Stomach (tissue), 9 donors: Measurements from ENCODE around the gene ITIH1. TPM values are rescaled to one million over a fixed set of nuclear protein-coding genes. Genes with fewer than 3 reads are reported as not detected.

Experiments
- DNase-seq, 2 donors: peaks; one replicate each; pipeline versions ENCODE4 v3.0.0 to v3.0.0-alpha.2; 2013 to 2019
- H3K27ac ChIP-seq, 5 donors: fragments of 200-600 bp in 4 of 5; sonication (generic) in 4 of 5; one replicate each; pipeline ENCODE4 v1.5.1; 2013 to 2019; ENCODE audit warnings: mild to moderate bottlenecking in 1 of 5, moderate library complexity in 1 of 5
- H3K27me3 ChIP-seq, 3 donors: fragments of 200-600 bp; sonication (generic); one replicate each; pipeline ENCODE4 v1.5.1; 2017 to 2019; ENCODE audit warnings: mixed run types in 1 of 3
- H3K36me3 ChIP-seq, 4 donors: fragments of 200-600 bp; sonication (generic); 1 replicate in 3 of 4; 2 replicates in 1 of 4; pipeline ENCODE4 v1.5.1; 2016 to 2019
- H3K4me1 ChIP-seq, 4 donors: fragments of 200-600 bp; sonication (generic); one replicate each; pipeline ENCODE4 v1.5.1; 2016 to 2019
- H3K4me3 ChIP-seq, 4 donors: fragments of 200-600 bp; sonication (generic) in 3 of 4; one replicate each; pipeline ENCODE4 v1.5.1; 2016 to 2019; ENCODE audit warnings: mild to moderate bottlenecking in 1 of 4
- H3K9me3 ChIP-seq, 4 donors: fragments of 200-600 bp; sonication (generic); one replicate each; pipeline ENCODE4 v1.5.1; 2016 to 2019
- CTCF ChIP-seq, 7 experiments: fragments of 450-650 bp in 4 of 7; fragments of 200-600 bp in 3 of 7; sonication (generic) in 3 of 7; IDR thresholded peaks; one replicate each; pipeline ENCODE4 v1.5.1; 2016 to 2019; ENCODE audit warnings: antibody characterized with exemption in 7 of 7, control low read depth in 2 of 7, mild to moderate bottlenecking in 1 of 7
- EP300 ChIP-seq: sonication (generic); formaldehyde crosslinking; IDR thresholded peaks from one replicate; pipeline ENCODE4 v1.6.1; 2017; ENCODE audit warnings: antibody characterized with exemption
- POLR2A ChIP-seq, 4 donors: fragments of 450-650 bp; IDR thresholded peaks; one replicate each; pipeline ENCODE4 v1.6.1; 2016; ENCODE audit warnings: antibody characterized with exemption in 4 of 4, control low read depth in 2 of 4, mild to moderate bottlenecking in 1 of 4, moderate library complexity in 1 of 4
- POLR2AphosphoS5 ChIP-seq, 3 donors: sonication (generic); formaldehyde crosslinking; IDR thresholded peaks; one replicate each; pipeline ENCODE4 v1.6.1; 2016; ENCODE audit warnings: antibody characterized with exemption in 3 of 3
- WGBS, 5 donors: extraction: QIAGEN DNeasy Blood & Tissue Kit in 3 of 5; methylation state at CpG; one replicate each; pipeline versions ENCODE4 v1.1.5 to v1.1.7; 2013 to 2018; 5-methylcytosine and 5-hydroxymethylcytosine counted together
- intact Hi-C: fragments of 100-400 bp; cut with DNase I; formaldehyde crosslinking; loops from one replicate; pipeline ENCODE4 v1.15.1; 2023; ENCODE audit warnings: low total_unique reads
- polyA plus RNA-seq, 3 donors: library from polyadenylated mRNA; stranded (reverse); fragments of 200-250 nt; gene quantifications; one replicate each; pipeline ENCODE4 v1.2.3, GENCODE V29; 2013
- total RNA-seq, 5 donors: library from RNA; depleted of rRNA; stranded (reverse); fragments of >200 nt; gene quantifications; one replicate each; pipeline versions ENCODE4 v1.1.0 to v1.2.3, GENCODE V29; 2014 to 2016
- donor health status: healthy with polysubstance abuse.
- donor health status: Bipolar disorder and iron deficiency.
- donor health status: healthy.

The ITIH1 gene
- total and polyA plus RNA-seq, 8 donors, result 1.9 TPM; not detected in 7

- H3K9me3 ChIP-seq, result no peaks in the 10 kb centered on the region
- H3K27ac ChIP-seq, result no peak overlapping the region
- intact Hi-C loops, result no loop called here
- WGBS, 5 donors, result 67 to 80% (median 77%) methylated on average over 11 to 12 of the region's 12 CpGs
- peaks cover 0 to 7% (median 0%) of the 10 kb centered on the region in 3 donors for H3K27me3 ChIP-seq
- H3K4me3 ChIP-seq, result no peak overlapping the region
- H3K36me3 ChIP-seq, result no peaks in the 10 kb centered on the region
- H3K4me1 ChIP-seq, result no peaks in the 10 kb centered on the region
- no peak for DNase-seq
- TF ChIP-seq CTCF (IDR thresholded peaks at IDR 0.05) (no peak), POLR2AphosphoS5 (IDR thresholded peaks at IDR 0.05) (no peak), EP300 (no peak), POLR2A (IDR thresholded peaks at IDR 0.05) (no peak)
Observed at GRCh38 chr3:52782412-52783210, 5.2 kb downstream of the ITIH1 start.

GRCh38 chr3:52783211-52783555 lies 5.8 kb downstream of the ITIH1 start:
- Histone ChIP-seq H3K27ac (no peak overlapping the region), H3K4me3 (no peak overlapping the region), H3K9me3 (no peaks in the 10 kb centered on the region), H3K4me1 (no peaks in the 10 kb centered on the region), H3K36me3 (no peaks in the 10 kb centered on the region), H3K27me3 (peaks cover 0 to 7% (median 0%) of the 10 kb centered on the region in 3 donors)
- intact Hi-C loops, result no loop called here
- no peak for DNase-seq
- 69 to 92% (median 78%) methylated on average over 3 of the region's 3 CpGs for WGBS, 5 donors
- TF ChIP-seq POLR2A (IDR thresholded peaks at IDR 0.05) (no peak), CTCF (IDR thresholded peaks at IDR 0.05) (no peak), EP300 (no peak), POLR2AphosphoS5 (IDR thresholded peaks at IDR 0.05) (no peak)

- 77 to 87% (median 83%) methylated on average over 12 to 18 of the region's 18 CpGs for WGBS, 5 donors
- H3K27ac ChIP-seq, result no peak overlapping the region
- no peak overlapping the region for H3K4me3 ChIP-seq
- TF ChIP-seq POLR2A (IDR thresholded peaks at IDR 0.05), result no peak
- no peak for TF ChIP-seq POLR2AphosphoS5 (IDR thresholded peaks at IDR 0.05)
- no peak for TF ChIP-seq EP300
- TF ChIP-seq CTCF (IDR thresholded peaks at IDR 0.05), result no peak
- intact Hi-C loops, result no loop called here
- H3K4me1 ChIP-seq, result no peaks in the 10 kb centered on the region
- H3K27me3 ChIP-seq, result peaks cover 0 to 4% (median 0%) of the 10 kb centered on the region in 3 donors
- DNase-seq, result no peak
- no peaks in the 10 kb centered on the region for H3K9me3 ChIP-seq
- H3K36me3 ChIP-seq, result no peaks in the 10 kb centered on the region
Observed at GRCh38 chr3:52784021-52784621, 6.7 kb downstream of the ITIH1 start.

GRCh38 chr3:52784931-52785590 lies 7.7 kb downstream of the ITIH1 start:
- H3K4me3 ChIP-seq, result no peak overlapping the region
- no peaks in the 10 kb centered on the region for H3K9me3 ChIP-seq
- 77 to 88% (median 84%) methylated on average over 4 to 5 of the region's 5 CpGs for WGBS, 5 donors
- H3K4me1 ChIP-seq, result no peaks in the 10 kb centered on the region
- no peak for DNase-seq
- TF ChIP-seq EP300, result no peak
- no peak for TF ChIP-seq POLR2AphosphoS5 (IDR thresholded peaks at IDR 0.05)
- TF ChIP-seq POLR2A (IDR thresholded peaks at IDR 0.05), result no peak
- TF ChIP-seq CTCF (IDR thresholded peaks at IDR 0.05), result no peak
- H3K27ac ChIP-seq, result no peak overlapping the region
- H3K27me3 ChIP-seq, result no peaks in the 10 kb centered on the region
- H3K36me3 ChIP-seq, result no peaks in the 10 kb centered on the region
- intact Hi-C loops, result no loop called here
